ENCODE data around the gene ZNF236. TPM values are rescaled to one million over a fixed set of nuclear protein-coding genes. Genes with fewer than 3 reads are reported as not detected.

ZNF236 gene
- total RNA-seq, 6 experiments from 2014 or later, result 3.8 to 7.6 (median 5.8) TPM

GRCh38 chr18:76932026-76932819 is 109.9 kb downstream of the ZNF236 start:
- 85% methylated on average over 2 of the region's 11 CpGs for WGBS (ENCODE audit: insufficient coverage, low coverage, low lambda C conversion rate, missing lambda C conversion rate)
- Histone ChIP-seq H3K27ac (no peak overlapping the region), H3K4me3 (no peak overlapping the region), H3K9me3 (no peaks in the 10 kb centered on the region), H3K36me3 (peaks cover 0 to 17% (median 6%) of the 10 kb centered on the region in 4 donors), H3K27me3 (no peaks in the 10 kb centered on the region), H3K4me1 (peaks cover 0 to 17% (median 3%) of the 10 kb centered on the region in 4 donors)
- no peak for DNase-seq
- intact Hi-C loops (cut with DNase I), result no loop called here
- TF ChIP-seq CTCF (IDR thresholded peaks at IDR 0.05), result no peak
- TF ChIP-seq POLR2A (IDR thresholded peaks at IDR 0.05), result no peak
- peak; percentile 28 to 63 (median 46) for ATAC-seq

DNA sequence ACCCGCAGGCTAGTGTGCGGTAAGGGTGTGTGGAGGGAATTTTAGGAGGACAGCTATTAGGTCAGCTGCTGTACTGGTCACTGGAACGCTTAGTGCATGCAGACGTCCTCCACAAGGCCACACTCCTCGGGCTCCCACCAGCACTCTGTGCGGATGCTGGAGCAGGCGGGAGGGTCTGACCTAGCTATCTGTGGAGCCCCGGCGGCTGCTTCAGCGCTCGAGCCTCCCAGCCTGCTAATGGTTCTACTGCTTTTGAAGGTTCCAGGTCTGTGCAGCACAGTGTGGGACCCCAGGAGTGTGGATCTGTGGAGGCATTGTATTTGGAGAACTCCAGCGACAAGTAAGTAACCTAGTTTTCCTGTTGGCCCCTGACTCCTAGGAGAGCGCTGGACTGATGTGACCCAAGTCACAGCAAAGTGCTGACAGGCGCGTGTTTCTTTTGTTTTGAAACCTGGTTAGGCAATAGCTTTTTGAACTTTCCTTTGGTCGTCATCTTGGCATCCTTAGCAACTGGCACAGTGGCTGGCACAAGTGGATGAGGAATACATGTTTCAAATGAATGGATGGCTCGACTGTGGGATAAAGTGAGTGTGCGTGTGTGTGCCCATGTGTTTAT is 113.5 kb downstream of the ZNF236 start:
- ATAC-seq, result peak; percentile 87 to 96 (median 90)
- H3K27ac ChIP-seq, result peak overlapping the region in 1 of 3 donors; percentile 53

GRCh38 chr18:76936877-76937276 is 114.5 kb downstream of the ZNF236 start:
- intact Hi-C loops (cut with DNase I), result no loop called here
- no peak overlapping the region for H3K27ac ChIP-seq
- H3K9me3 ChIP-seq, result no peaks in the 10 kb centered on the region
- DNase-seq (no peak), ATAC-seq (no peak)
- no peaks in the 10 kb centered on the region for H3K27me3 ChIP-seq
- H3K4me3 ChIP-seq, result no peak overlapping the region
- peaks cover 0 to 17% (median 3%) of the 10 kb centered on the region in 4 donors for H3K4me1 ChIP-seq
- H3K36me3 ChIP-seq, result peaks cover 0 to 19% (median 1%) of the 10 kb centered on the region in 4 donors
- no peak for TF ChIP-seq CTCF (IDR thresholded peaks at IDR 0.05)
- no peak for TF ChIP-seq POLR2A (IDR thresholded peaks at IDR 0.05)
- WGBS (ENCODE audit: insufficient coverage, low coverage, low lambda C conversion rate, missing lambda C conversion rate), result 95% methylated on average over 11 of the region's 11 CpGs

More for the DNA sequence above, 113.5 kb downstream of the ZNF236 start:
- no peaks in the 10 kb centered on the region for H3K9me3 ChIP-seq
- peak in 2 of 3 donors; percentile 70 to 75 for DNase-seq
- H3K4me1 ChIP-seq, result peaks cover 0 to 17% (median 3%) of the 10 kb centered on the region in 4 donors
- intact Hi-C loops (cut with DNase I), result no loop called here
- 30% methylated on average over 7 of the region's 18 CpGs for WGBS (ENCODE audit: insufficient coverage, low coverage, low lambda C conversion rate, missing lambda C conversion rate)
- peaks cover 0 to 19% (median 2%) of the 10 kb centered on the region in 4 donors for H3K36me3 ChIP-seq
- TF ChIP-seq POLR2A (IDR thresholded peaks at IDR 0.05), result no peak
- TF ChIP-seq CTCF (IDR thresholded peaks at IDR 0.05), result no peak
- H3K27me3 ChIP-seq, result no peaks in the 10 kb centered on the region
- no peak overlapping the region for H3K4me3 ChIP-seq

DNA sequence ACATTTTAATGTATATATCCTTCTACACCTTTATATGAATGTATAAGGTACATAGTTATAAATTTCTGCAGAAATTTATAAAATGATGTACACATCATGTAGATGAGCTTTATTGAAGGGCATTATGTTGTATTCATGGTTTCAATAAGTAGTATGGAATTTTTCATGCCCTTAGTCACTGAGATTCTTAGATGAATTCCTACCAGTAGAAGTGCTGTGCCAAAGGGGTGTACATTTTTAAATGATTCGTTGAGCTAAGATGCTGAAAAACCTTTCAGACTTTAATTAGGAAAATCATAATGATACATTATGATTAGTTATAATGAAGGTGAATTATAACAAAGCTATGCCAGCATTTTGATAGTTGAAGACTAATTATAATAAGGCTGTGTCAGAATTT is 115.2 kb downstream of the ZNF236 start:
- no peak for TF ChIP-seq POLR2A (IDR thresholded peaks at IDR 0.05)
- no peak for TF ChIP-seq CTCF (IDR thresholded peaks at IDR 0.05)
- no peak overlapping the region for H3K4me3 ChIP-seq
- no peaks in the 10 kb centered on the region for H3K9me3 ChIP-seq
- DNase-seq (no peak), ATAC-seq (no peak)
- WGBS (ENCODE audit: insufficient coverage, low coverage, low lambda C conversion rate, missing lambda C conversion rate), result 93% methylated on average over 1 of the region's 1 CpG
- no peak overlapping the region for H3K27ac ChIP-seq
- intact Hi-C loops (cut with DNase I), result no loop called here
- peaks cover 0 to 17% (median 3%) of the 10 kb centered on the region in 4 donors for H3K4me1 ChIP-seq
- H3K27me3 ChIP-seq, result no peaks in the 10 kb centered on the region
- peaks cover 0 to 19% (median 1%) of the 10 kb centered on the region in 4 donors for H3K36me3 ChIP-seq
